GM19099 (cell line): ENCODE measurements around the gene MAP3K5.
A peak's percentile ranks its signal among the peaks of the same experiment; 100 is the strongest.

Experiments used
- POLR2A ChIP-seq: IDR thresholded peaks from 3 replicates; pipeline ENCODE4 v1.6.1; 2011; ENCODE audit warnings: low read depth; ENCODE audit not compliant: insufficient read length; ENCODE audit errors: extremely low read depth

Gene MAP3K5

DNA sequence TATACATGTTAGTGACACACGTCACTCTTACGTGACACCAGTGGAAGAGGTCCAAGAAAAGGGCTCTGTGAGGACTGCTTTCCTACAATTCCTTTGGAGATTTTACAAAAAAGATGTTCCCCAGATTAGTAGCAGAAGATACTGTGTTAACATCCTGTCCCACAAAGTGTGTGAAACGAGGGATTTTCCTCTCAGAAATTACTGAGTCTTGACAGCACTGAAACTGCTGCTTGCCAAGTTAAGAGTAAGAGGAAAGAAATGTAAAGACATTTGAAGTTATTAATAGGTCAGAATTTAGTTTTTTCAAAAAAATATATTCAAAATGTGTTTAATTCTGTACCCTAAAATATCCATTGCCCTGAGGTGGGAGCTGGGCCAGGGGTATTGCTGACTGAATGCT is 183.3 kb downstream of the MAP3K5 start:
- TF ChIP-seq POLR2A, result no peak

DNA sequence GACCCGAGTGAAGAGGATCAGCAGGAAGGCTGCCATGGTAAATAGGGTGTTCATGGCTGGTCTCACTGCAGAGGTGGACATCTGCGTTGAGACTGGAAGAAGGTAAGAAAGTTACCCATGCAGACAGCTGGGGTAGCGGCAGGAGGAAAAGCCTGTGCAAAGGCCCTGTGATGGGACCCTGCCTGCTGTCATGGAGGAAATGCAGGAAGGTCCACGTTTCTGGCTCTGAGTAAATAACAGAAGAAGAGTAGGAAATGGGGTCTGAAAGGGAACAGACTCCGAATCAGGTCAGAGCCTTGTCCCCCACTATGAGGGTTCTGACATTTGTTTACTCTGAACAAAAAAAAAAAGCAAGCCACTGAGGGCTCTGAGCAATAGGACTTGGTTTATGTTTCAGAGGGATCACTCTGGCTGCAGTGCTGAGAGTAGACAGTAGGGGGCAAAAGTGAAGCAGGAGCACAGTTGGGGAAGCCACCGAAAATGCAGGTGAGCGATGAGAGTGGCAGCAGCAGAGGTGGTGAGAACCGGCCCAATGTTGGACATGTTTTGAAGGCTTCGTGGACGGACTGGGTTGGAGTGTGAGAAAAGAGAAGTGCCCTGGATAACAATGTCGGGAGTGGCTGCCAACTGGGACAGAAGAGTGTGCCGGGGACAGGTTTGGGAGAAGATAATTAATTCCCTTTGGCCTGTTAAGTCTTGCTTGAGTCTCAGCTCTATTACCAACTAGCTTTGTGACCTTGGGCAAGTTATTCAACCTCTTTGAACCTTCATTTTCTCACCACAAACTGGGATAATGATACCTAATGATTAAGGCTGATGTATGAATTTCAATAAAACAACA is 184.1 kb downstream of the MAP3K5 start:
- TF ChIP-seq POLR2A, result no peak

DNA sequence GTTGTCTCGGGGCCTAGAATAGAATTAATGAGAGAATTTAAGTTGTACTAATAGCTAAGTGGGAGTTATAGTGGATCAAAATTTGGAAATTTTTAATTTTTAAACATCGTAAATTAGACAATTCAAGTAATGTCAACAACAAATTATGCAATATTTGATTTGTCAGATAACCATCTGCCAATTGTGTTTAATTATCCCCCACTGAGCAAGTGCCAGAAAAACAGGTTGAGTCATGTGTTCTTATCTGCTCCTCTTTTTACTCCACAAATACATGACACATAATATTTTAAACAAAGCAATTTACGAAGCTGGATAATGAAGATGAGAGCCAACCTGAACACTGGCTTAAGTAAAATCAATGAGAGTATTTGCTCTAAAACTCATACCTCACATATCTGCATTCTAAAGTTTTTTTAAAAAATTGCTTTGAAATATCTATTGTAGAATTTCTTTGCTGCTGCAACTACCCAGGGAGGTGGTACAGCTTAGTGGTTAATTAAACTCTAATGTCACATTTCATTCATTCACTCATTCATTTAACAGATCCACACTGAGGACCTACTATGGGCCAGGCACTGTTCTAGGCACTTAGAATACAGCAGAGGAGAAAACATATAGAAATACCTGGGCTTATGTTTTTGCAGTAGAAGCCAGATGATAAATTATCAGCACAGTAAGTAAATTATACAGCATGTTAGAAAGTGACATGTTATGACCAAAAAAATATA is 184.9 kb downstream of the MAP3K5 start:
- TF ChIP-seq POLR2A, result no peak

- no peak for TF ChIP-seq POLR2A
Observed at GRCh38 chr6:136604928-136605510, 187.3 kb downstream of the MAP3K5 start.

DNA sequence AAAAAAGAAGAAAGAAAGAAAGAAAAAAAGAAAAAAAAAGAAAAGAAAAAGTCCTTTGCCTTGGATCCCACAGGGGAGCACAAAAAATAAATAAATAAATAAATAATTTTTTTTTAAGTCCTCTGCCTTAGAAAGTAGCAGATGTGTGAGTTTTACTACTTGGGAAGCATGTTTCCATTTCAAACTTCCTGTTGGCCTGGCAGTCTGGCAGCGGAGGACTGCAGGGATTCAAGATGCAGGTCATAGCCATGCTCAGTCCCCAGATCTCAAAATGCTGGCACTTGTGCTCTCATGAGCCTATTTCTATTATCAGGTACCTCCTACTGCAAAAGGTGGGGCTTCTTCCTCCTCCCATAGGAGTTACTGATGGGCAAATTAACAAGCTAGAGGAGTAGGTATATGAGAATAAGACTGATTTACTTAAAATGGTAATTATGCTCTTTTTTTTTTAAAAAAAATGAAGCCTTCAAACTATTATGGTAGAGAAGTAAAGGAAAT is 187.9 kb downstream of the MAP3K5 start:
- no peak for TF ChIP-seq POLR2A

- no peak for TF ChIP-seq POLR2A
Observed at GRCh38 chr6:136600818-136601217, 191.5 kb downstream of the MAP3K5 start.

DNA sequence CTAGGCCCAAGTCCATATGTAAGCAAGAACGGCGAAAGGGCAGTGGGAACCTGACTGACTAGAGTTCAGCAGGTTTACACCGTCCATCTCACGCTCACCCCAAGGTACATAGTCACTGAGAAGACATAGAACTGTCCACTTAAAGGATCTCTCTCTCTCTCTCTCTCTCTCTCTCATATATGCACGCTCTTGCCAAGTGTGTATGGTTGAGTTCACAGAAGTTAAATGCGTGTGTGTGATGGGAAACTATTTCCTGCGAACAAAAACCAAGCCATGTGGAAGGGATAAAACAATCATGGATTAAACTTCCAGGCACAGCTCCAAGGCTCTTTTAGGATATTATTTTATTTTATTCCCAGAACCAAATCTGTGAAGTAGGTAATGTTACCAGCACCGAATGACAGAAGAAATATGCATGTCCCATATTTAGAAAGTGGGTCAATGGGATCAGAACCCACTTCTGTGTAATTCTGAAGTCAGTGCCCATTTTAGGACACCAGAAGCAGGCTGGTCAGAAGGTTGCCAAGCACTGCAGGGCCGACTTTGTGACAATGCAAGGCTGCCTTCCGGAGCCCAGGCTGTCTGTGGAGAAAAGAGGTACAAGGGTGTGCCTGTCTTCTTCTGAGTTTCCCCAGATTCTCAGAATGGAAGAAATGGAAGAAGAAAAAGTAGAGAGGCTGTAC is 192.8 kb downstream of the MAP3K5 start:
- no peak for TF ChIP-seq POLR2A

DNA sequence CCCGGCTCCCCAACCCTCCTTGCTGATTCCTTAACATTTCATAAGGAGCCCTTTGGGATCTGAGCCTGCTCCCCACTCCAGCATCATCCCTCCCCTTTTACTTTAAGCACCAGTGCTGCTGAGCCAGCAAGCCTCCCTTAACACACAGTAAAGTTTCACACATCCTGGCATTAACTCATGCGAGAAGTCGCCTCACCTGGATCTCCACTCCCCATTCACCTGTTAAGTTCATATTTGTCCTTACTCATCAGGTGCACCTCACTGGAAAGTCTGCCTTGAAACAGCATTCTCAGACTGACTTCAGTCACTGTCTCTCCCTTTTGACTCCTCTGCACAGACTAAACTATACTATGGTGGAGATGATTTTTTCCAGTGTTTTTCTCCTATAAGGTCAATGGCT is 194.2 kb downstream of the MAP3K5 start:
- no peak for TF ChIP-seq POLR2A

- TF ChIP-seq POLR2A, result no peak
Observed at GRCh38 chr6:136594671-136595070, 197.6 kb downstream of the MAP3K5 start.

DNA sequence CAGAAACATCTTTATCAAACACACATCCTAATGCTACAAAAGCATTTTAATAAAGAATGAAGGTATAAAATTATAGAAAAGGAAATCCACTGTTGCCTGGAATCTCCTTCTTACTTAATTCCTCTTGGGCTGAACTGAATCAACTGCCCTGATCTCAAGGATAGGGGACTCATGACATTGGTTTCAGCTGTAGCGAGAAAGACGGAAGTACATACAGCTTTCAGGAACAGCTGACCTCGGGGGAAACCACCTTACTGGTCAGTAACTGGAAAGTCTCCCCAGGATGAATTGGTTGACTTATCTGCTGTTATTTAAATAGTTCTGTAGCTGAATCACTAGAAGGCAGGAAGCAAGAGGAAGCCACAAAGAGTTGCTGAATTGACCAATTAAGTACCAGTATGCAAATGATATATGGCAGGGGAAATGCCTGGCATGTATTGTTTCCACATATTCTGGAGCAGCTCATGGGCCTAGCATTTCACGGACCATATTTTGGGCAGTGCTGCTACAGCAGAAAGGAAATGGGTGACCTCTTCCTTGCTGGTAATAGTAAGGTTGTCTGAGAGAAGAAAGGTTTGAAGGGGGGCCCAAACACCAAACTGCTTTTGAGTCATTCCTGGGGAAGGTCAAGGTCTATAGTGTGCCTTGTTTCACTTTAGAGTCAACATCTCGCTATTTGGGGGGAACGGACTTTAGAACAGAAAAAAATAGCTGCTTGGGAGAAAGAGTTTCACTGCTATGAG is 198.4 kb downstream of the MAP3K5 start:
- TF ChIP-seq POLR2A, result peak; percentile 38

DNA sequence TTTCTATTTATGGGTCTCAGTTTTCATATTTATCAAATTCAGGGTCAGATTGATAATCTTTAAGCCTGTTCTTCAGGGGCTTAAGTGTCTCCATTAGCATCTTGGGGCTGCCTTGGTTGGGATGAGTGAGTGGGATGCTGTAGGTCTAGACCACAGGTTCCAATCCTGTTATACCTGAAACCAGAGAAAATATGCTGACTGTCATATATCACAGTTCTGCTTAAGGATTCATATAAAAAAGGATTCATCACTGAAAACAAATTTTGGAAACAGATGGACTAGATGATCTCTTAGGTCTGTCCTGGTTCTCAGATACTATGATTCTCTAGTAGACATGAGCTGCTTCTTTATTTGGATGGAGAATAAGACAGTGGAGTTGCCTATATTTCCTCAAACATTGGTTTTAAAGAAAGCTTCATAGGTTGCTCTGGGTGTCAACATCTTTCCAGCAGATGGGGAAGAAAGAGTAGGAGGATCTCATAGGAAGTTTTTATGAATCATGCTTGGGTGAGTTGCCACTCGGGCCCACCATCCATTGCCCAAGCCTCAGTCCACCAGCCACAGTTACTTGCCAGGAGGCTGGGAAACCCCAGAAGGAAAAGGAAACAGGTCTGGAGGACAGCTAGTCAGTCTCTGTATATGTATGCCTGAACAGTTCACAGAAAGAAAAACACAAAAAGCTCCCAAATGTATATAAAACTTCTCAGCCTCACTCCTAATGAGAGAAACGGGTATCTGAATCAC is 199.2 kb downstream of the MAP3K5 start:
- TF ChIP-seq POLR2A, result no peak

GRCh38 chr6:136591617-136592016 is 200.7 kb downstream of the MAP3K5 start:
- TF ChIP-seq POLR2A, result no peak

DNA sequence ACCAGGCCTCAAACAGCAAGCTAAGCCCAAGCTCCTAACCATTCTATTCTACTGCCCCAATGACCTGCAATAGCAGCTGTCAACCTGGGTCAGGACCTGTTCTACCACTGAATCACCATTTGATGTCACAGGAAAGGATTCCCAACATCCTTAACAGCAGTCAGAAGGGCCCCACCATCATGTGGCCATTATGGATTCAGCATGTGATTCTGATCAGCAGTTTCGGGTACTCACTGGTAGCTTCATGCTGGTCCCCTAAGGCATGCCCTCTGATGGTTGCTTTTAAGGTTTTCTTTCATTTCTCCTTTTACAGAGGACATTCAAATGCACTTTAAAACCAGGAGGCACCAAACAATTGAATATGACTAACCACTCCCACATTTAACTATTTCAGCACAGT is 204.8 kb downstream of the MAP3K5 start:
- TF ChIP-seq POLR2A, result no peak

DNA sequence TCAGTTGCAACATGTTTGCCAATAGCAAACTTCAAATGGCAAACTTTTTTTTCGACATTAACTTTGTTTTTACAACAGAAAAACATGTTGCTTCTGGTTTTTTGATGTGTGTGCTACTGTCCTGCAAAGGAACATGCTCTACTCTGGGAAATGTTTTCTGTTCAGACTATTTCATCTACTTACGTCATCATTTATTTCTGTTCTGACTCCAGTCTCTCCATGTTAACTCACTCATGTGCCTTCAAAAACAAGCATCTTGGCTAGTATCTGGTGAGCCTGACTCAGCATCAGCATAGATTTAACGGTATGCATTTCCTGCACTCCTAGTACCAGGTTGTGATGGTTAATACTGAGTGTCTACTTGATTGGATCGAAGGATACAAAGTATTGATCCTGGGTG is 206.0 kb downstream of the MAP3K5 start:
- no peak for TF ChIP-seq POLR2A
